Fibroblast of lung (primary cell): Measurements from ENCODE around the gene USP17L28. TPM values are rescaled to one million over a fixed set of nuclear protein-coding genes. Genes with fewer than 3 reads are reported as not detected.
A peak's percentile ranks its signal among the peaks of the same experiment; 100 is the strongest.
"Not testable (repeated sequence)": the region's sequence is repeated elsewhere in the genome, so short reads cannot be mapped to it uniquely, and the experiment has no call there.

Experiments used
- DNase-seq, 2 donors: peaks; one replicate each; pipeline versions ENCODE4 v3.0.0 to v3.0.0-alpha.2; 2010; ENCODE audit warnings: low read depth in 2 of 2
- H2AFZ ChIP-seq: 2 replicates; pipeline ENCODE4 v1.5.1; 2012; ENCODE audit warnings: low read length, control low read depth, inconsistent platforms
- H3K27ac ChIP-seq: 2 replicates; pipeline ENCODE4 v1.5.1; 2011; ENCODE audit warnings: low read length, control low read depth; ENCODE audit not compliant: insufficient read depth
- H3K27me3 ChIP-seq: 2 replicates; pipeline ENCODE4 v1.5.1; 2011; ENCODE audit warnings: mild to moderate bottlenecking, low read length; ENCODE audit not compliant: control insufficient read depth, insufficient read depth
- H3K36me3 ChIP-seq: 2 replicates; pipeline ENCODE4 v1.5.1; 2011; ENCODE audit warnings: low read length; ENCODE audit not compliant: control insufficient read depth, insufficient read depth
- H3K4me1 ChIP-seq: 2 replicates; pipeline ENCODE4 v1.5.1; 2011; ENCODE audit warnings: low read length; ENCODE audit not compliant: control insufficient read depth, insufficient read depth; ENCODE audit errors: extremely low read depth
- H3K4me2 ChIP-seq: 2 replicates; pipeline ENCODE4 v1.5.1; 2011; ENCODE audit warnings: low read length, control low read depth; ENCODE audit not compliant: insufficient read depth; ENCODE audit errors: extremely low read depth
- H3K4me3 ChIP-seq, 4 experiments: fragments of 200-600 bp in 1 of 4; sonication (generic) in 1 of 4; replicated peaks in 1 of 4; 2 replicates each; pipeline ENCODE4 v1.5.1; 2011 to 2016; ENCODE audit warnings: low read length in 4 of 4, low read depth in 3 of 4, mild to moderate bottlenecking in 3 of 4, control low read depth in 2 of 4, inconsistent platforms in 1 of 4, mixed read lengths in 1 of 4; ENCODE audit not compliant: insufficient read depth in 1 of 4; ENCODE audit errors: control extremely low read depth in 1 of 4
- H3K79me2 ChIP-seq: 2 replicates; pipeline ENCODE4 v1.5.1; 2012; ENCODE audit warnings: mild to moderate bottlenecking, low read length, inconsistent platforms; ENCODE audit not compliant: control insufficient read depth, insufficient read depth
- H3K9ac ChIP-seq: 2 replicates; pipeline ENCODE4 v1.5.1; 2011; ENCODE audit warnings: mild to moderate bottlenecking, low read length, control low read depth; ENCODE audit not compliant: insufficient read depth
- H3K9me3 ChIP-seq: 2 replicates; pipeline ENCODE4 v1.5.1; 2012; ENCODE audit warnings: low read depth, low read length; ENCODE audit not compliant: control insufficient read depth, insufficient read depth
- H4K20me1 ChIP-seq: 2 replicates; pipeline ENCODE4 v1.5.1; 2011; ENCODE audit warnings: low read length; ENCODE audit not compliant: control insufficient read depth, insufficient read depth; ENCODE audit errors: extremely low read depth
- EZH2 ChIP-seq: IDR thresholded peaks from 2 replicates; pipeline ENCODE4 v1.5.1; 2012; ENCODE audit warnings: low read length, control low read depth, mild to moderate bottlenecking; ENCODE audit errors: missing control alignments
- polyA plus RNA-seq, 2 donors: library from polyadenylated mRNA; depleted of rRNA in 1 of 2; stranded (reverse) in 1 of 2; unstranded in 1 of 2; fragments of >200 nt; gene quantifications; 2 replicates each; pipeline ENCODE4 v1.2.1, GENCODE V29; 2011 to 2012; ENCODE audit warnings: missing spikeins in 1 of 2
- total RNA-seq: library from RNA; depleted of rRNA; stranded (reverse); fragments of >200 nt; gene quantifications from 2 replicates; pipeline ENCODE4 v1.2.1, GENCODE V29; 2014
- TF ChIP-seq, protein P1 (sequence below), 2 donors: IDR thresholded peaks in 1 of 2; conservative IDR thresholded peaks in 1 of 2; 1 replicate in 1 of 2; 2 replicates in 1 of 2; pipeline ENCODE4 v1.5.1; 2011 to 2012; ENCODE audit warnings: low read length in 2 of 2, control low read depth in 1 of 2, inconsistent platforms in 1 of 2, low read depth in 1 of 2, mild to moderate bottlenecking in 1 of 2

USP17L28 gene
- total and polyA plus RNA-seq, 2 donors (not counting 1 experiment from before 2014, with no cell fraction given), result not detected

DNA sequence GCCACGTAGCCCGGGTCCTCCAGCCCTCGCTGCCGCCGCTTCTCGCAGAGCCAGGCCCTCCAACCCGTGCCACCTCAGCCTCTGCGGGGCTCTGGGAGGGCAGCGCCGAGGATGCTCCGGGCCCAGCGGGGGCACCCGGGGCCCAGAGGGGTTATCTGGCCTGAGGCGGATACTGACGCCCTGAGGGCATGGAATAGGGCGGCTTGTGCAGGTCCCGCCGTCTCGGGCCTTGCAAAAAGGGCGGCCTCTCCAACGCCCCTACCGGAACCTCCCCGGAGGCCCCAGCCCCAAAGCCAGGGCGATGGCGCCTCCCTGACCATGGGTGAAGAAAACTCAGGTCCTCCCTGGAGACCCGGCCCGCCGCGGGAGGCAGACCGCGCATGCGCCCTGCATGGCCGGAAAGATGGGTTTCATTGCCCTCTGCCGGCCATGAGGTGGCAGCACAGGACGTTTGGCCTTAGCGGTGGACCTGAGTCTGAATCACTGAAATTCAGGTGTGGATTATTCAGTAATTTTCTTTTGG, 32.4 kb downstream of the USP17L28 start:
- not testable (repeated sequence) for H3K27me3 ChIP-seq, H3K9me3 ChIP-seq, H3K4me2 ChIP-seq, H3K27ac ChIP-seq, H3K79me2 ChIP-seq, H3K36me3 ChIP-seq, H3K4me1 ChIP-seq, H2AFZ ChIP-seq, H4K20me1 ChIP-seq
- TF ChIP-seq, protein P1, sequence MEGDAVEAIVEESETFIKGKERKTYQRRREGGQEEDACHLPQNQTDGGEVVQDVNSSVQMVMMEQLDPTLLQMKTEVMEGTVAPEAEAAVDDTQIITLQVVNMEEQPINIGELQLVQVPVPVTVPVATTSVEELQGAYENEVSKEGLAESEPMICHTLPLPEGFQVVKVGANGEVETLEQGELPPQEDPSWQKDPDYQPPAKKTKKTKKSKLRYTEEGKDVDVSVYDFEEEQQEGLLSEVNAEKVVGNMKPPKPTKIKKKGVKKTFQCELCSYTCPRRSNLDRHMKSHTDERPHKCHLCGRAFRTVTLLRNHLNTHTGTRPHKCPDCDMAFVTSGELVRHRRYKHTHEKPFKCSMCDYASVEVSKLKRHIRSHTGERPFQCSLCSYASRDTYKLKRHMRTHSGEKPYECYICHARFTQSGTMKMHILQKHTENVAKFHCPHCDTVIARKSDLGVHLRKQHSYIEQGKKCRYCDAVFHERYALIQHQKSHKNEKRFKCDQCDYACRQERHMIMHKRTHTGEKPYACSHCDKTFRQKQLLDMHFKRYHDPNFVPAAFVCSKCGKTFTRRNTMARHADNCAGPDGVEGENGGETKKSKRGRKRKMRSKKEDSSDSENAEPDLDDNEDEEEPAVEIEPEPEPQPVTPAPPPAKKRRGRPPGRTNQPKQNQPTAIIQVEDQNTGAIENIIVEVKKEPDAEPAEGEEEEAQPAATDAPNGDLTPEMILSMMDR (conservative IDR thresholded peaks at IDR 0.05 in 1 of 2, IDR thresholded peaks at IDR 0.05 in 1 of 2; ENCODE audit: low read depth in 1 of 2, low read length in 2 of 2), result peak; percentile 17 to 35
- peak overlapping the region; percentile 23 for H3K9ac ChIP-seq
- H3K4me3 ChIP-seq, result peak overlapping the region in 2 of 4 experiments; percentile 45 to 49
- DNase-seq, result peak in 1 of 2 donors; percentile 17

DNA sequence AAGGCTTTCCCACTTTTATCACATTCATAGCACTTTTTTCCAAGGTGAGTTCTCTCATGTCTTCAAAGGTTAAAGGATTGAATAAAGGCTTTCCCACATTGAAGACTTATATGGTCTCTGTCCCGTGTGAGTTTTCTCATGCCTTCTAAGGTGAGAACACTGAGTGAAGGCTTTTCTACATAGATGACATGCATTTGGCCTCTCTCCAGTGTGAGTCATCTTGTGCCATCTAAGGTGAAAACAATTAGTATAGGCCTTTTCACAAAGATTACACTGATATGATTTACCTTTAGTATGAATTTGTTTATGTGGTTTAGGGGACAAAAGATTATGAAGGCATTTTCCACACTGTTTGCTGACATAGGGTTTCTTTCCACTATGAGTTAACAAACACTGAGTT, 35.4 kb downstream of the USP17L28 start:
- Histone ChIP-seq H3K27ac (no peak overlapping the region), H3K9me3 (no peaks in the 10 kb centered on the region), H4K20me1 (no peaks in the 10 kb centered on the region), H3K79me2 (no peaks in the 10 kb centered on the region), H3K4me1 (no peaks in the 10 kb centered on the region), H3K4me3 (no peak overlapping the region), H3K9ac (no peak overlapping the region), H3K27me3 (no peaks in the 10 kb centered on the region), H3K4me2 (no peak overlapping the region), H2AFZ (no peak overlapping the region), H3K36me3 (no peaks in the 10 kb centered on the region)
- TF ChIP-seq, protein P1 (conservative IDR thresholded peaks at IDR 0.05 in 1 of 2, IDR thresholded peaks at IDR 0.05 in 1 of 2; ENCODE audit: low read depth in 1 of 2, low read length in 2 of 2), result no peak
- TF ChIP-seq EZH2, result no peak
- DNase-seq, result no peak

DNA sequence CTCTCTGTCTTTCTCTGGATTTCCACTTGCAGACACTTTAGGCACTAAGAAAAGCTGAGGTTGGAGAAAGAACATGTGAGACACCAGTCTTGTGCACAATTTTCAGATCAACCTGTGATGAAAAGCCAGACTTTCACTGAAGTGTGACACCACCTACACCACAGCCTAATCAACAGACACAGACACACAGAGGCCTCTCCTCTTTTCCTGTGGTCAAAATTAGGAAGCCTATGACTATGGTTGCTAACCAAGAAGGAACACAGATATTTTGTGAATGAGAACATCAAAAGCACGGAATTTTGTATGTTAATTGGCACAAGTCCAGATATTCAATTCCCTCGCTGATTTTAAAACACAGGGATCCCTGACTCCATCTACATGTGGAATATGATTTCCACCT, 40.3 kb downstream of the USP17L28 start:
- not testable (repeated sequence) for H3K27ac ChIP-seq, DNase-seq, H3K27me3 ChIP-seq, H3K4me2 ChIP-seq, H3K36me3 ChIP-seq, H2AFZ ChIP-seq, H4K20me1 ChIP-seq, H3K4me3 ChIP-seq, H3K4me1 ChIP-seq, H3K9me3 ChIP-seq, H3K9ac ChIP-seq, H3K79me2 ChIP-seq

Other genes with a start within 250 kb of the USP17L28 start
- not detected in 2 replicates for gene FAM90A26, start 178.5 kb upstream of the USP17L28 start, total RNA-seq
- gene FAM90A26, start 178.5 kb upstream of the USP17L28 start, polyA plus RNA-seq, result not detected in 2 replicates
- gene USP17L10, start 138.2 kb upstream of the USP17L28 start, total RNA-seq, result not detected in 2 replicates
- not detected in 2 replicates for gene USP17L10, start 138.2 kb upstream of the USP17L28 start, polyA plus RNA-seq
- gene USP17L11, start 133.5 kb upstream of the USP17L28 start, total RNA-seq, result not detected in 2 replicates
- gene USP17L11, start 133.5 kb upstream of the USP17L28 start, polyA plus RNA-seq, result not detected in 2 replicates
- gene USP17L12, start 128.7 kb upstream of the USP17L28 start, total RNA-seq, result not detected in 2 replicates
- not detected in 2 replicates for gene USP17L12, start 128.7 kb upstream of the USP17L28 start, polyA plus RNA-seq
- not detected in 2 replicates for gene USP17L13, start 124.0 kb upstream of the USP17L28 start, total RNA-seq
- gene USP17L13, start 124.0 kb upstream of the USP17L28 start, polyA plus RNA-seq, result not detected in 2 replicates
- not detected in 2 replicates for gene USP17L15, start 114.5 kb upstream of the USP17L28 start, total RNA-seq
- not detected in 2 replicates for gene USP17L15, start 114.5 kb upstream of the USP17L28 start, polyA plus RNA-seq
- not detected in 2 replicates for gene USP17L17, start 105.0 kb upstream of the USP17L28 start, total RNA-seq
- not detected in 2 replicates for gene USP17L17, start 105.0 kb upstream of the USP17L28 start, polyA plus RNA-seq
- gene USP17L18, start 100.3 kb upstream of the USP17L28 start, total RNA-seq, result not detected in 2 replicates
- not detected in 2 replicates for gene USP17L18, start 100.3 kb upstream of the USP17L28 start, polyA plus RNA-seq
- not detected in 2 replicates for gene USP17L19, start 95.5 kb upstream of the USP17L28 start, total RNA-seq
- gene USP17L19, start 95.5 kb upstream of the USP17L28 start, polyA plus RNA-seq, result not detected in 2 replicates
- not detected in 2 replicates for gene USP17L20, start 90.8 kb upstream of the USP17L28 start, total RNA-seq
- gene USP17L20, start 90.8 kb upstream of the USP17L28 start, polyA plus RNA-seq, result not detected in 2 replicates
- gene USP17L21, start 86.0 kb upstream of the USP17L28 start, total RNA-seq, result not detected in 2 replicates
- gene USP17L21, start 86.0 kb upstream of the USP17L28 start, polyA plus RNA-seq, result not detected in 2 replicates
- gene USP17L22, start 81.3 kb upstream of the USP17L28 start, total RNA-seq, result not detected in 2 replicates
- not detected in 2 replicates for gene USP17L22, start 81.3 kb upstream of the USP17L28 start, polyA plus RNA-seq
- not detected in 2 replicates for gene USP17L24, start 23.7 kb upstream of the USP17L28 start, total RNA-seq
- not detected in 2 replicates for gene USP17L24, start 23.7 kb upstream of the USP17L28 start, polyA plus RNA-seq
- not detected in 2 replicates for gene USP17L25, start 19.0 kb upstream of the USP17L28 start, total RNA-seq
- not detected in 2 replicates for gene USP17L25, start 19.0 kb upstream of the USP17L28 start, polyA plus RNA-seq
- gene USP17L26, start 14.2 kb upstream of the USP17L28 start, total RNA-seq, result not detected in 2 replicates
- not detected in 2 replicates for gene USP17L26, start 14.2 kb upstream of the USP17L28 start, polyA plus RNA-seq
- gene USP17L5, start 9.5 kb upstream of the USP17L28 start, total RNA-seq, result not detected in 2 replicates
- not detected in 2 replicates for gene USP17L5, start 9.5 kb upstream of the USP17L28 start, polyA plus RNA-seq
- gene USP17L27, start 4.7 kb upstream of the USP17L28 start, total RNA-seq, result not detected in 2 replicates
- not detected in 2 replicates for gene USP17L27, start 4.7 kb upstream of the USP17L28 start, polyA plus RNA-seq
- gene USP17L29, start 4.7 kb downstream of the USP17L28 start, total RNA-seq, result not detected in 2 replicates
- not detected in 2 replicates for gene USP17L29, start 4.7 kb downstream of the USP17L28 start, polyA plus RNA-seq
- gene USP17L30, start 14.2 kb downstream of the USP17L28 start, total RNA-seq, result not detected in 2 replicates
- gene USP17L30, start 14.2 kb downstream of the USP17L28 start, polyA plus RNA-seq, result not detected in 2 replicates
- gene DEFB131A, start 95.5 kb downstream of the USP17L28 start, total RNA-seq, result not detected in 2 replicates
- not detected in 2 replicates for gene DEFB131A, start 95.5 kb downstream of the USP17L28 start, polyA plus RNA-seq